Neural cell (in vitro differentiated cells): ENCODE results near the gene PIP5K1B.

Source experiments
- EZH2 ChIP-seq: fragments of 200-600, 300-800 bp; shearing (Covaris generic), sonication (generic); IDR thresholded peaks from 2 replicates; pipeline ENCODE4 v1.6.1; 2014; ENCODE audit warnings: antibody characterized with exemption, low read length, borderline replicate concordance, mild to moderate bottlenecking; ENCODE audit not compliant: insufficient read depth, poor library complexity, severe bottlenecking
- POLR2AphosphoS5 ChIP-seq: IDR thresholded peaks from 2 replicates; pipeline ENCODE4 v1.6.1; 2012
- RAD21 ChIP-seq: fragments of 450-650 bp; conservative IDR thresholded peaks from 2 replicates; pipeline ENCODE4 v1.6.1; 2014; ENCODE audit warnings: antibody characterized with exemption, mild to moderate bottlenecking, moderate library complexity
- REST ChIP-seq: IDR thresholded peaks from 2 replicates; pipeline ENCODE4 v1.6.1; 2012; ENCODE audit warnings: borderline replicate concordance
- SMC3 ChIP-seq: fragments of 450-650 bp; conservative IDR thresholded peaks from 2 replicates; pipeline ENCODE4 v1.6.1; 2014; ENCODE audit warnings: antibody characterized with exemption, mild to moderate bottlenecking, moderate library complexity; ENCODE audit not compliant: poor library complexity
- TAF1 ChIP-seq: IDR thresholded peaks from 2 replicates; pipeline ENCODE4 v1.6.1; 2012; ENCODE audit warnings: low read depth
- TF ChIP-seq, protein P1 (sequence below): fragments of 450-650 bp; IDR thresholded peaks from 2 replicates; pipeline ENCODE4 v1.5.1; 2014; ENCODE audit warnings: antibody characterized with exemption, mild to moderate bottlenecking, moderate library complexity; ENCODE audit not compliant: poor library complexity, severe bottlenecking

DNA sequence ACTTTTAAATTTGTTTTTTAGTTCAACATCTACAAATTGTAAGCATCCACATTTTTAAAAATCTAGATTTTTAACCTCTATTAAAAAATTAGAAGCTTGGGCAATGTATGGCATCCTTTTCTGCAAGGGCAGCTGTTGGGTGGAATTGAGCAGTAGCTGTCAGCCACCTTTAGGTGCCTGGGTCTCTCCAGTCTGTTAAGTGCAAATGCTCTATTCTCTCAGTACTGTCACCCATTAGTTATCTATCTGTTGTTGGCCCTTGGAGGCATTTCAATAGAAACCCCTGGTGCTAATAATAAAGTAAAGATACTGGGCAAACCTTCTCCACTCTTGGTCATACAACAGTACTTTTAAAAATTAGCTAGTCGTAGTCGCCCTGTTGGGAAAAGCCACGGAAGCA lies 63.6 kb downstream of the PIP5K1B start:
- TF ChIP-seq, protein P1, sequence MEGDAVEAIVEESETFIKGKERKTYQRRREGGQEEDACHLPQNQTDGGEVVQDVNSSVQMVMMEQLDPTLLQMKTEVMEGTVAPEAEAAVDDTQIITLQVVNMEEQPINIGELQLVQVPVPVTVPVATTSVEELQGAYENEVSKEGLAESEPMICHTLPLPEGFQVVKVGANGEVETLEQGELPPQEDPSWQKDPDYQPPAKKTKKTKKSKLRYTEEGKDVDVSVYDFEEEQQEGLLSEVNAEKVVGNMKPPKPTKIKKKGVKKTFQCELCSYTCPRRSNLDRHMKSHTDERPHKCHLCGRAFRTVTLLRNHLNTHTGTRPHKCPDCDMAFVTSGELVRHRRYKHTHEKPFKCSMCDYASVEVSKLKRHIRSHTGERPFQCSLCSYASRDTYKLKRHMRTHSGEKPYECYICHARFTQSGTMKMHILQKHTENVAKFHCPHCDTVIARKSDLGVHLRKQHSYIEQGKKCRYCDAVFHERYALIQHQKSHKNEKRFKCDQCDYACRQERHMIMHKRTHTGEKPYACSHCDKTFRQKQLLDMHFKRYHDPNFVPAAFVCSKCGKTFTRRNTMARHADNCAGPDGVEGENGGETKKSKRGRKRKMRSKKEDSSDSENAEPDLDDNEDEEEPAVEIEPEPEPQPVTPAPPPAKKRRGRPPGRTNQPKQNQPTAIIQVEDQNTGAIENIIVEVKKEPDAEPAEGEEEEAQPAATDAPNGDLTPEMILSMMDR, result no peak
- TF ChIP-seq REST (no peak), RAD21 (no peak), POLR2AphosphoS5 (no peak), EZH2 (no peak), TAF1 (no peak), SMC3 (no peak)
